ACHN (cell line): Measurements from ENCODE around the gene DHX32.

ENCODE experiments used
- DNase-seq: peaks from one replicate; pipeline ENCODE4 v3.0.0-alpha.2; 2015
- in situ Hi-C: cut with HindIII; loops from 2 replicates; pipeline ENCODE4 v1.10.0; 2017; ENCODE audit warnings: low sequenced_read_pairs, low pct_ligation_motif_present, low pct_unique_long_range_greater_than_20kb

The DHX32 gene

GRCh38 chr10:125788156-125789034 lies 92.7 kb downstream of the DHX32 start:
- no peak for DNase-seq
- in situ Hi-C loops, result no loop called here
